Measurements from ENCODE around the gene CDC6.
"Not testable (repeated sequence)": the region's sequence is repeated elsewhere in the genome, so short reads cannot be mapped to it uniquely, and the experiment has no call there.

The CDC6 gene

GRCh38 chr17:40299159-40299757 lies 11.6 kb downstream of the CDC6 start:
- not testable (repeated sequence) for H3K9me3 Mint-ChIP-seq, ATAC-seq, DNase-seq, H3K4me3 Mint-ChIP-seq, H3K27me3 Mint-ChIP-seq, H3K27ac Mint-ChIP-seq
- peaks cover 77% of the 10 kb centered on the region for H3K36me3 Mint-ChIP-seq (ENCODE audit: low read depth)
- peaks cover 33% of the 10 kb centered on the region for H3K4me1 Mint-ChIP-seq

GRCh38 chr17:40301315-40301714 lies 13.6 kb downstream of the CDC6 start:
- no peak overlapping the region for H3K4me3 Mint-ChIP-seq
- H3K9me3 Mint-ChIP-seq: no peaks in the 10 kb centered on the region
- peaks cover 28% of the 10 kb centered on the region for H3K4me1 Mint-ChIP-seq
- ATAC-seq (no peak), DNase-seq (no peak)
- peaks cover 66% of the 10 kb centered on the region for H3K36me3 Mint-ChIP-seq (ENCODE audit: low read depth)
- no peak overlapping the region for H3K27ac Mint-ChIP-seq
- no peaks in the 10 kb centered on the region for H3K27me3 Mint-ChIP-seq

GRCh38 chr17:40303009-40303657 lies 15.5 kb downstream of the CDC6 start:
- H3K27ac Mint-ChIP-seq: no peak overlapping the region
- H3K27me3 Mint-ChIP-seq: no peaks in the 10 kb centered on the region

GRCh38 chr17:40303708-40304551 lies 16.3 kb downstream of the CDC6 start:
- H3K4me1 Mint-ChIP-seq: peaks cover 28% of the 10 kb centered on the region
- DNase-seq (no peak), ATAC-seq (no peak)
- H3K27ac Mint-ChIP-seq: no peak overlapping the region
- no peaks in the 10 kb centered on the region for H3K9me3 Mint-ChIP-seq
- H3K27me3 Mint-ChIP-seq: no peaks in the 10 kb centered on the region
- H3K36me3 Mint-ChIP-seq (ENCODE audit: low read depth): peaks cover 48% of the 10 kb centered on the region
- no peak overlapping the region for H3K4me3 Mint-ChIP-seq

More at GRCh38 chr17:40303009-40303657, 15.5 kb downstream of the CDC6 start:
- Mint-ChIP-seq H3K36me3 (ENCODE audit: low read depth) (peaks cover 54% of the 10 kb centered on the region), H3K4me3 (no peak overlapping the region), H3K9me3 (no peaks in the 10 kb centered on the region), H3K4me1 (peaks cover 28% of the 10 kb centered on the region)
- ATAC-seq (no peak), DNase-seq (no peak)

- ATAC-seq, H3K9me3 Mint-ChIP-seq, H3K27ac Mint-ChIP-seq, H3K27me3 Mint-ChIP-seq, H3K4me3 Mint-ChIP-seq, DNase-seq: not testable (repeated sequence)
- Mint-ChIP-seq H3K4me1 (peaks cover 28% of the 10 kb centered on the region), H3K36me3 (ENCODE audit: low read depth) (peaks cover 42% of the 10 kb centered on the region)
These were observed 16.8 kb downstream of the CDC6 start for GRCh38 chr17:40304552-40304863.

- not testable (repeated sequence) for H3K9me3 Mint-ChIP-seq, H3K4me3 Mint-ChIP-seq, H3K27me3 Mint-ChIP-seq, ATAC-seq, H3K27ac Mint-ChIP-seq, DNase-seq
- peaks cover 41% of the 10 kb centered on the region for H3K36me3 Mint-ChIP-seq (ENCODE audit: low read depth)
- peaks cover 28% of the 10 kb centered on the region for H3K4me1 Mint-ChIP-seq
These were observed 17.2 kb downstream of the CDC6 start for GRCh38 chr17:40304866-40305265.

- H3K27ac Mint-ChIP-seq: peak overlapping the region; percentile 16
These were observed 18.7 kb downstream of the CDC6 start for GRCh38 chr17:40306395-40306794.

GRCh38 chr17:40307001-40307730 lies 19.5 kb downstream of the CDC6 start:
- Mint-ChIP-seq H3K4me1 (peaks cover 26% of the 10 kb centered on the region), H3K27ac (no peak overlapping the region), H3K27me3 (no peaks in the 10 kb centered on the region), H3K9me3 (no peaks in the 10 kb centered on the region), H3K36me3 (ENCODE audit: low read depth) (peaks cover 24% of the 10 kb centered on the region), H3K4me3 (no peak overlapping the region)
- DNase-seq (no peak), ATAC-seq (peak; percentile 7)

More at GRCh38 chr17:40306395-40306794, 18.7 kb downstream of the CDC6 start:
- Mint-ChIP-seq H3K27me3 (no peaks in the 10 kb centered on the region), H3K36me3 (ENCODE audit: low read depth) (peaks cover 32% of the 10 kb centered on the region), H3K4me1 (peaks cover 26% of the 10 kb centered on the region), H3K4me3 (no peak overlapping the region), H3K9me3 (no peaks in the 10 kb centered on the region)
- DNase-seq (no peak), ATAC-seq (no peak)

GRCh38 chr17:40307740-40308239 lies 20.1 kb downstream of the CDC6 start:
- Mint-ChIP-seq H3K27ac (no peak overlapping the region), H3K27me3 (no peaks in the 10 kb centered on the region), H3K36me3 (ENCODE audit: low read depth) (peaks cover 19% of the 10 kb centered on the region), H3K4me1 (peaks cover 22% of the 10 kb centered on the region), H3K9me3 (no peaks in the 10 kb centered on the region), H3K4me3 (no peak overlapping the region)
- ATAC-seq: peak; percentile 8
- DNase-seq: no peak

GRCh38 chr17:40309031-40309948 lies 21.6 kb downstream of the CDC6 start, which contains the start of gene RARA:
TSS of gene RARA (plus strand) at chr17:40309180. CDS start at chr17:40331219, 22,039 bp downstream.
- Mint-ChIP-seq H3K4me1 (peaks cover 12% of the 10 kb centered on the region), H3K27ac (no peak within 1 kb of the TSS), H3K27me3 (no peaks in the 10 kb centered on the region), H3K9me3 (no peaks in the 10 kb centered on the region), H3K4me3 (no peak within 1 kb of the TSS), H3K36me3 (ENCODE audit: low read depth) (peaks cover 5% of the 10 kb centered on the region)
- ATAC-seq (peak; percentile 21), DNase-seq (no peak)

- no peaks in the 10 kb centered on the region for H3K9me3 Mint-ChIP-seq
- peaks cover 14% of the 10 kb centered on the region for H3K4me1 Mint-ChIP-seq
- no peak for ATAC-seq
- peaks cover 3% of the 10 kb centered on the region for H3K36me3 Mint-ChIP-seq (ENCODE audit: low read depth)
- H3K4me3 Mint-ChIP-seq: no peak overlapping the region
- H3K27ac Mint-ChIP-seq: no peak overlapping the region
- no peak for DNase-seq
- no peaks in the 10 kb centered on the region for H3K27me3 Mint-ChIP-seq
These were observed 22.4 kb downstream of the CDC6 start for GRCh38 chr17:40309949-40310510.

- H3K4me3 Mint-ChIP-seq: no peak overlapping the region
- H3K9me3 Mint-ChIP-seq: no peaks in the 10 kb centered on the region
- H3K4me1 Mint-ChIP-seq: peaks cover 18% of the 10 kb centered on the region
- no peak overlapping the region for H3K27ac Mint-ChIP-seq
- DNase-seq (no peak), ATAC-seq (no peak)
- no peaks in the 10 kb centered on the region for H3K27me3 Mint-ChIP-seq
- no peaks in the 10 kb centered on the region for H3K36me3 Mint-ChIP-seq (ENCODE audit: low read depth)
These were observed 23.3 kb downstream of the CDC6 start for GRCh38 chr17:40310882-40311391.

GRCh38 chr17:40311575-40311974 lies 23.9 kb downstream of the CDC6 start:
- H3K9me3 Mint-ChIP-seq: no peaks in the 10 kb centered on the region
- no peak for ATAC-seq
- peaks cover 24% of the 10 kb centered on the region for H3K4me1 Mint-ChIP-seq
- no peak overlapping the region for H3K4me3 Mint-ChIP-seq
- H3K36me3 Mint-ChIP-seq (ENCODE audit: low read depth): no peaks in the 10 kb centered on the region
- DNase-seq: no peak
- H3K27me3 Mint-ChIP-seq: peaks cover 2% of the 10 kb centered on the region
- peak overlapping the region; percentile 26 for H3K27ac Mint-ChIP-seq

All from activated naive CD8-positive, alpha-beta T cell treated with anti-CD3 and anti-CD28 coated beads, Interleukin-2, amount 50 U/mL, for 24 hours (primary cell).